K562 (cell line): ENCODE results near the gene ROBO3.

Experiments used
- EZH2 ChIP-seq: IDR thresholded peaks from 2 replicates; pipeline ENCODE4 v1.6.1; 2012; ENCODE audit warnings: low read depth, mild to moderate bottlenecking, inconsistent platforms, low read length, borderline replicate concordance
- FOXJ3 ChIP-seq: sonication (generic); formaldehyde crosslinking; IDR thresholded peaks from 2 replicates; pipeline ENCODE4 v1.4.0; 2020; ENCODE audit warnings: mild to moderate bottlenecking, missing genetic modification reagents
- GATAD2A ChIP-seq: fragments of 450-650 bp; IDR thresholded peaks from 2 replicates; pipeline ENCODE4 v1.6.1; 2017
- JUN ChIP-seq, 2 experiments: sonication (generic) in 1 of 2; formaldehyde crosslinking in 1 of 2; IDR thresholded peaks; 2 replicates each; pipeline versions ENCODE4 v1.6.1 to v1.8.0; 2012 to 2022; ENCODE audit warnings: borderline replicate concordance in 2 of 2, mild to moderate bottlenecking in 2 of 2, improper control_type of control experiment in 1 of 2, low read depth in 1 of 2, low read length in 1 of 2, missing genetic modification reagents in 1 of 2
- POLR2AphosphoS5 ChIP-seq: IDR thresholded peaks from 2 replicates; pipeline ENCODE4 v1.6.1; 2011; ENCODE audit warnings: mild to moderate bottlenecking, low read depth, low read length, moderate library complexity; ENCODE audit not compliant: control insufficient read depth, insufficient read depth
- PRPF4 ChIP-seq: fragments of 200-400 bp; formaldehyde crosslinking; IDR thresholded peaks from one replicate; pipeline ENCODE4 v1.6.1; 2017; ENCODE audit warnings: low read length, low read depth, mild to moderate bottlenecking; ENCODE audit not compliant: insufficient read depth, poor library complexity, severe bottlenecking
- TEAD1 ChIP-seq, 2 experiments: fragments of 450-650 bp in 1 of 2; sonication (generic) in 1 of 2; formaldehyde crosslinking; IDR thresholded peaks; 2 replicates each; pipeline versions ENCODE4 v1.4.0 to v1.8.0; 2020 to 2022; ENCODE audit warnings: mild to moderate bottlenecking in 2 of 2, missing genetic modification reagents in 1 of 2
- TF ChIP-seq, protein P1 (sequence below), 2 experiments: fragments of 450-650 bp in 1 of 2; sonication (generic) in 1 of 2; formaldehyde crosslinking in 1 of 2; IDR thresholded peaks; 2 replicates each; pipeline versions ENCODE4 v1.7.1 to v1.9.0; 2016 to 2022; ENCODE audit warnings: inconsistent platforms in 1 of 2, mild to moderate bottlenecking in 1 of 2, missing genetic modification reagents in 1 of 2
- TF ChIP-seq, protein P2 (sequence below): fragments of 250-450 bp; sonication (Bioruptor Pico); IDR thresholded peaks from 2 replicates; pipeline ENCODE4 v1.8.0; 2021; ENCODE audit warnings: moderate library complexity, mild to moderate bottlenecking, inconsistent platforms

DNA sequence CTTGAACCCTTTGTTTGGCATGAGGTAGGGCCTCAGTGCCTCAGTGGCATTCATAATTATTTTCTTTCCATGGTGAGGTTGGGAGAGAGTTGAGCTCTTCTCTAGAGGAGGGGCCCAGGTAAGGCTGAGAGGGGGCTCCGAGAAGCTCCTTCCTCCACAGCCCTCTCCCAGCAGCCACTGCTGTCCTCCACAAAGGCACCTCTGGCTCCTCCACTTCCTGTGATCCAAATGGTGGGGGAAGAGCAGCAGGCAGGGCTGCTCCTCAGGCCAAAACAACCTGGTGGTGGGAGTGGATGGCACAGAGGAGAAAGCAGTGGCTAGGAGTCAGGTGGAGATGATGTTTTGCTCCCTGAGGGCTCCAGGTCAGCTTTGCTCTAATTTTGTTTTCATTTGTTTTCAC, 19.1 kb downstream of the ROBO3 start:
- TF ChIP-seq TEAD1 (CRISPR knock-in tag; IDR thresholded peaks at IDR 0.05), result no peak
- no peak for TF ChIP-seq JUN (IDR thresholded peaks at IDR 0.05; ENCODE audit: borderline replicate concordance, low read depth, low read length)
- TF ChIP-seq JUN (CRISPR knock-in tag; IDR thresholded peaks at IDR 0.05; ENCODE audit: borderline replicate concordance), result no peak
- no peak for TF ChIP-seq PRPF4
- TF ChIP-seq FOXJ3 (CRISPR knock-in tag), result no peak
- no peak for TF ChIP-seq EZH2
- no peak for TF ChIP-seq GATAD2A
- TF ChIP-seq, protein P1, sequence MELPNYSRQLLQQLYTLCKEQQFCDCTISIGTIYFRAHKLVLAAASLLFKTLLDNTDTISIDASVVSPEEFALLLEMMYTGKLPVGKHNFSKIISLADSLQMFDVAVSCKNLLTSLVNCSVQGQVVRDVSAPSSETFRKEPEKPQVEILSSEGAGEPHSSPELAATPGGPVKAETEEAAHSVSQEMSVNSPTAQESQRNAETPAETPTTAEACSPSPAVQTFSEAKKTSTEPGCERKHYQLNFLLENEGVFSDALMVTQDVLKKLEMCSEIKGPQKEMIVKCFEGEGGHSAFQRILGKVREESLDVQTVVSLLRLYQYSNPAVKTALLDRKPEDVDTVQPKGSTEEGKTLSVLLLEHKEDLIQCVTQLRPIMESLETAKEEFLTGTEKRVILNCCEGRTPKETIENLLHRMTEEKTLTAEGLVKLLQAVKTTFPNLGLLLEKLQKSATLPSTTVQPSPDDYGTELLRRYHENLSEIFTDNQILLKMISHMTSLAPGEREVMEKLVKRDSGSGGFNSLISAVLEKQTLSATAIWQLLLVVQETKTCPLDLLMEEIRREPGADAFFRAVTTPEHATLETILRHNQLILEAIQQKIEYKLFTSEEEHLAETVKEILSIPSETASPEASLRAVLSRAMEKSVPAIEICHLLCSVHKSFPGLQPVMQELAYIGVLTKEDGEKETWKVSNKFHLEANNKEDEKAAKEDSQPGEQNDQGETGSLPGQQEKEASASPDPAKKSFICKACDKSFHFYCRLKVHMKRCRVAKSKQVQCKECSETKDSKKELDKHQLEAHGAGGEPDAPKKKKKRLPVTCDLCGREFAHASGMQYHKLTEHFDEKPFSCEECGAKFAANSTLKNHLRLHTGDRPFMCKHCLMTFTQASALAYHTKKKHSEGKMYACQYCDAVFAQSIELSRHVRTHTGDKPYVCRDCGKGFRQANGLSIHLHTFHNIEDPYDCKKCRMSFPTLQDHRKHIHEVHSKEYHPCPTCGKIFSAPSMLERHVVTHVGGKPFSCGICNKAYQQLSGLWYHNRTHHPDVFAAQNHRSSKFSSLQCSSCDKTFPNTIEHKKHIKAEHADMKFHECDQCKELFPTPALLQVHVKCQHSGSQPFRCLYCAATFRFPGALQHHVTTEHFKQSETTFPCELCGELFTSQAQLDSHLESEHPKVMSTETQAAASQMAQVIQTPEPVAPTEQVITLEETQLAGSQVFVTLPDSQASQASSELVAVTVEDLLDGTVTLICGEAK (IDR thresholded peaks at IDR 0.05), result no peak
- TF ChIP-seq, protein P1 (CRISPR knock-in tag; IDR thresholded peaks at IDR 0.05), result no peak
- no peak for TF ChIP-seq POLR2AphosphoS5
- TF ChIP-seq, protein P2, sequence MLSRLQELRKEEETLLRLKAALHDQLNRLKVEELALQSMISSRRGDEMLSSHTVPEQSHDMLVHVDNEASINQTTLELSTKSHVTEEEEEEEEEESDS, result no peak
